WI38 (cell line): ENCODE measurements around the gene CACNA1G.

Experiments
- H3K4me3 ChIP-seq: 2 replicates; pipeline ENCODE4 v1.5.1; 2011; ENCODE audit warnings: low read depth, mild to moderate bottlenecking, control low read depth, low read length
- TF ChIP-seq, protein P1 (sequence below): IDR thresholded peaks from 2 replicates; pipeline ENCODE4 v1.5.1; 2012; ENCODE audit warnings: low read depth, mild to moderate bottlenecking, control low read depth, low read length

The CACNA1G gene

DNA sequence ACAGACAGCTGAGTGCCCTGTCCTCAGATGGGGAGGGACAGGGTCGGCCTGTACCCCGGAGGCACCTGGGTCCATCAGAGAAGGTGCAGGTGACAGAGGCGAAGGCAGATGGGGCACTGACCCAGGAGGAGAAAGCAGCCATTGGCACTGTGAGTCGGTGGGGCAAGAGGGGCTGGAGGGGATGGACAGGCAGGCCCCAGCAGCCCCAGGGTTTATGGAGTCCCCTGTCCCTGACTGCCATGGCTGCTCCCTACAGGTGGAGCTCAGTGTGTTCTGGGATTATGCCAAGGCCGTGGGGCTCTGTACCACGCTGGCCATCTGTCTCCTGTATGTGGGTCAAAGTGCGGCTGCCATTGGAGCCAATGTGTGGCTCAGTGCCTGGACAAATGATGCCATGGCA lies 115.1 kb downstream of the CACNA1G start:
- TF ChIP-seq, protein P1, sequence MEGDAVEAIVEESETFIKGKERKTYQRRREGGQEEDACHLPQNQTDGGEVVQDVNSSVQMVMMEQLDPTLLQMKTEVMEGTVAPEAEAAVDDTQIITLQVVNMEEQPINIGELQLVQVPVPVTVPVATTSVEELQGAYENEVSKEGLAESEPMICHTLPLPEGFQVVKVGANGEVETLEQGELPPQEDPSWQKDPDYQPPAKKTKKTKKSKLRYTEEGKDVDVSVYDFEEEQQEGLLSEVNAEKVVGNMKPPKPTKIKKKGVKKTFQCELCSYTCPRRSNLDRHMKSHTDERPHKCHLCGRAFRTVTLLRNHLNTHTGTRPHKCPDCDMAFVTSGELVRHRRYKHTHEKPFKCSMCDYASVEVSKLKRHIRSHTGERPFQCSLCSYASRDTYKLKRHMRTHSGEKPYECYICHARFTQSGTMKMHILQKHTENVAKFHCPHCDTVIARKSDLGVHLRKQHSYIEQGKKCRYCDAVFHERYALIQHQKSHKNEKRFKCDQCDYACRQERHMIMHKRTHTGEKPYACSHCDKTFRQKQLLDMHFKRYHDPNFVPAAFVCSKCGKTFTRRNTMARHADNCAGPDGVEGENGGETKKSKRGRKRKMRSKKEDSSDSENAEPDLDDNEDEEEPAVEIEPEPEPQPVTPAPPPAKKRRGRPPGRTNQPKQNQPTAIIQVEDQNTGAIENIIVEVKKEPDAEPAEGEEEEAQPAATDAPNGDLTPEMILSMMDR, result no peak
- no peak overlapping the region for H3K4me3 ChIP-seq

DNA sequence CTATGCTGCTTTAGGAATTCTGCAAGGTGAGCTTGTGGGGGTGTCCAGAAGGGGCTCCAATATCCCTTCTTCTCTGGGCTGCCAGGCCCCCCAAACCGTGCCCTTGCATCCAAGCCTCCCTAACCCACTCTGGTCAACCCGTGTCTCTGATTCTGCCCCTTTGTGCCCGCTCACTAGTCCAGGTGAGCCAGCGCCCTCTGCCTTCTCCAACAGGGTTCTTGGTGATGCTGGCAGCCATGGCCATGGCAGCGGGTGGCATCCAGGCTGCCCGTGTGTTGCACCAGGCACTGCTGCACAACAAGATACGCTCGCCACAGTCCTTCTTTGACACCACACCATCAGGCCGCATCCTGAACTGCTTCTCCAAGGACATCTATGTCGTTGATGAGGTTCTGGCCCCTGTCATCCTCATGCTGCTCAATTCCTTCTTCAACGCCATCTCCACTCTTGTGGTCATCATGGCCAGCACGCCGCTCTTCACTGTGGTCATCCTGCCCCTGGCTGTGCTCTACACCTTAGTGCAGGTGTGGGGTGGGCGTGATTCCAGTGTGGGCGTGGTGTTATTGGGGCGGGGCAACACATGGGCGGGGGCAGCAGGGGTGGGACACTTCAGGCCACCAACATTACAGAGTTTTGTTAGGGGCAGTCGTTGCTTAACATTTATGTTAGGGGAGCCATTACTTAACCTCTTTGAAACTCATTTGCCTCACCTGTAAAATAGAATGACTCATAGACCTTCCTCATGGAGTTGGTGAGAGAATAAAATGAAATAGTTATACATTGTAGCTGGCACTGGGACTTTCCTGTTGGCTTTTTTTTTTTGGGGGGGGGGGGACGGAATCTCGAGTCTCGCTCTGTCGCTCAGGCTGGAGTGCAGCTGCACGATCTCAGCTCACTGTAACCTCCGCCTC lies 115.8 kb downstream of the CACNA1G start:
- TF ChIP-seq, protein P1, result no peak
- no peak overlapping the region for H3K4me3 ChIP-seq
